Pancreas (tissue), 10 donors: Measurements from ENCODE around the gene CSH1. TPM values are rescaled to one million over a fixed set of nuclear protein-coding genes. Genes with fewer than 3 reads are reported as not detected.

Experiments
- ATAC-seq, 4 donors: fragments of 200-7000 bp; cut with Tn5 transposase; one replicate each; pipeline versions ENCODE4 v1.8.0 to v1.9.1; 2020; ENCODE audit warnings: mild to moderate bottlenecking in 4 of 4, moderate library complexity in 4 of 4
- DNase-seq, 6 donors: peaks; one replicate each; pipeline ENCODE4 v3.0.0-alpha.2; 2020
- FAIRE-seq: peaks from 2 replicates; lab custom pipeline; 2012; peaks lifted over from hg19 to GRCh38; lab: Jason Lieb, UNC
- H3K27ac ChIP-seq, 4 donors: fragments of 200-600 bp; sonication (generic); 1 replicate in 3 of 4; 2 replicates in 1 of 4; pipeline versions ENCODE4 v1.5.0 to v1.8.0; 2020
- H3K27me3 ChIP-seq, 4 donors: fragments of 200-600 bp; one replicate each; pipeline ENCODE4 v1.8.0; 2021
- H3K36me3 ChIP-seq, 3 donors: fragments of 200-600 bp; sonication (generic) in 1 of 3; one replicate each; pipeline versions ENCODE4 v1.5.0 to v1.8.0; 2020 to 2021
- H3K4me1 ChIP-seq, 3 donors: fragments of 200-600 bp; one replicate each; pipeline ENCODE4 v1.8.0; 2021
- H3K4me3 ChIP-seq, 4 donors: fragments of 200-600 bp; sonication (generic) in 2 of 4; one replicate each; pipeline versions ENCODE4 v1.5.0 to v1.8.0; 2020 to 2021
- H3K9me3 ChIP-seq, 4 donors: fragments of 200-600 bp; one replicate each; pipeline ENCODE4 v1.8.0; 2021
- WGBS, 2 donors: extraction: QIAGEN DNeasy Blood & Tissue Kit; methylation state at CpG; one replicate each; pipeline ENCODE4 v1.1.7; 2013; 5-methylcytosine and 5-hydroxymethylcytosine counted together
- intact Hi-C, 3 donors: fragments of 100-400 bp; cut with DNase I; formaldehyde crosslinking; loops; one replicate each; pipeline versions ENCODE4 v1.11.1 to v1.14.2; 2022
- polyA plus RNA-seq, 2 donors: library from polyadenylated mRNA; stranded (reverse); fragments of 200-250 nt; gene quantifications; one replicate each; pipeline ENCODE4 v1.2.3, GENCODE V29; 2013
- total RNA-seq, 6 donors: library from RNA; stranded (reverse); fragmentation: NEBNext Ultra II Directional in 4 of 6; extraction: Animal tissue kit (Norgen Biotek cat#: 25700) in 4 of 6; gene quantifications; one replicate each; pipeline versions ENCODE4 v1.2.1 to v1.2.4, GENCODE V29; 2021 to 2023
- TF ChIP-seq, protein P1 (sequence below), 4 donors: fragments of 200-600 bp; sonication (generic) in 3 of 4; IDR thresholded peaks; one replicate each; pipeline versions ENCODE4 v1.5.0 to v1.8.0; 2021; ENCODE audit warnings: antibody characterized with exemption in 4 of 4
- donor health status: healthy with polysubstance abuse.
- donor health status: DM: no; HTN: no; CAD: no; lungs with moderate emphysema.
- donor health status: DM: no; HTN: no; CAD: no.
- donor health status: control.
- donor health status: control.
- donor health status: Bipolar disorder and iron deficiency.
- donor health status: DM: yes; HTN: yes; CAD: no.
- donor health status: DM: no; HTN: no; CAD: no.
- donor health status: DM: no; HTN: no; CAD: no.
- donor health status: DM: yes; HTN: yes; CAD: no.

CSH1 gene
- total and polyA plus RNA-seq, 8 donors, result not detected

DNA sequence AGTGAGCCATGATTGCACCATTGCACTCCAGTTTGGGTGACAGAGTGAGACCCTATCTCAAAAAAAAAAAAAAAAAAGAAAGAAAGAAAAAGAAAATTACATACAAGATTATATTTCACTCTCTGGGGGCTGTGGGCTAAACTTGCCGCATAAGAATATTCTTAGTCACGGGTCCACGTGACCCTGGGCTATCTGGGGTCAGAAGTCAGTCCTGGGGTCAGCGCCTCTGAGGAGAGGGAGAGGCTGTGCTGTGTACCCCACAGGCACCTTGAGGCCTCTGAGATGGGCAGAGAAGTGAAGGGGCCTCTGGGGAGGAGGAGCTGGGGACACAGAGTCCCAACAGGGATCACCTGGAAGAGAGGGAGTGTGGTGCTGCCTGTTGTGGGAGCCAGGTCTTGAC lies 41.5 kb upstream of the CSH1 start:
- no peak overlapping the region for H3K4me3 ChIP-seq
- DNase-seq (peak in 2 of 6 donors; percentile 4 to 22), FAIRE-seq (no peak), ATAC-seq (no peak)
- no peaks in the 10 kb centered on the region for H3K27me3 ChIP-seq
- intact Hi-C loops, result no loop called here
- no peak overlapping the region for H3K27ac ChIP-seq
- no peaks in the 10 kb centered on the region for H3K9me3 ChIP-seq
- WGBS, 2 donors, result 91 to 95% methylated on average over 4 of the region's 4 CpGs
- no peaks in the 10 kb centered on the region for H3K36me3 ChIP-seq
- TF ChIP-seq, protein P1, sequence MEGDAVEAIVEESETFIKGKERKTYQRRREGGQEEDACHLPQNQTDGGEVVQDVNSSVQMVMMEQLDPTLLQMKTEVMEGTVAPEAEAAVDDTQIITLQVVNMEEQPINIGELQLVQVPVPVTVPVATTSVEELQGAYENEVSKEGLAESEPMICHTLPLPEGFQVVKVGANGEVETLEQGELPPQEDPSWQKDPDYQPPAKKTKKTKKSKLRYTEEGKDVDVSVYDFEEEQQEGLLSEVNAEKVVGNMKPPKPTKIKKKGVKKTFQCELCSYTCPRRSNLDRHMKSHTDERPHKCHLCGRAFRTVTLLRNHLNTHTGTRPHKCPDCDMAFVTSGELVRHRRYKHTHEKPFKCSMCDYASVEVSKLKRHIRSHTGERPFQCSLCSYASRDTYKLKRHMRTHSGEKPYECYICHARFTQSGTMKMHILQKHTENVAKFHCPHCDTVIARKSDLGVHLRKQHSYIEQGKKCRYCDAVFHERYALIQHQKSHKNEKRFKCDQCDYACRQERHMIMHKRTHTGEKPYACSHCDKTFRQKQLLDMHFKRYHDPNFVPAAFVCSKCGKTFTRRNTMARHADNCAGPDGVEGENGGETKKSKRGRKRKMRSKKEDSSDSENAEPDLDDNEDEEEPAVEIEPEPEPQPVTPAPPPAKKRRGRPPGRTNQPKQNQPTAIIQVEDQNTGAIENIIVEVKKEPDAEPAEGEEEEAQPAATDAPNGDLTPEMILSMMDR (IDR thresholded peaks at IDR 0.05), result no peak
- no peaks in the 10 kb centered on the region for H3K4me1 ChIP-seq

- no peak overlapping the region for H3K4me3 ChIP-seq
- H3K27ac ChIP-seq, result no peak overlapping the region
- DNase-seq (peak in 2 of 6 donors; percentile 2 to 20), ATAC-seq (no peak), FAIRE-seq (no peak)
- no peaks in the 10 kb centered on the region for H3K4me1 ChIP-seq
- H3K27me3 ChIP-seq, result no peaks in the 10 kb centered on the region
- H3K36me3 ChIP-seq, result no peaks in the 10 kb centered on the region
- TF ChIP-seq, protein P1 (IDR thresholded peaks at IDR 0.05), result no peak
- intact Hi-C loops, result no loop called here
- 83% methylated on average over 6 of the region's 6 CpGs for WGBS, 2 donors
- H3K9me3 ChIP-seq, result no peaks in the 10 kb centered on the region
These were observed 40.9 kb upstream of the CSH1 start for GRCh38 chr17:63937319-63937718.

- no peaks in the 10 kb centered on the region for H3K36me3 ChIP-seq
- H3K27ac ChIP-seq, result no peak overlapping the region
- FAIRE-seq (no peak), DNase-seq (peak in 2 of 6 donors; percentile 11 to 39), ATAC-seq (no peak)
- TF ChIP-seq, protein P1 (IDR thresholded peaks at IDR 0.05), result no peak
- WGBS, 2 donors, result 74 to 82% methylated on average over 21 of the region's 21 CpGs
- H3K9me3 ChIP-seq, result no peaks in the 10 kb centered on the region
- no peak overlapping the region for H3K4me3 ChIP-seq
- no peaks in the 10 kb centered on the region for H3K4me1 ChIP-seq
- no peaks in the 10 kb centered on the region for H3K27me3 ChIP-seq
- intact Hi-C loops, result no loop called here
These were observed 38.1 kb upstream of the CSH1 start for GRCh38 chr17:63934183-63935112.

- Histone ChIP-seq H3K4me3 (no peak overlapping the region), H3K36me3 (no peaks in the 10 kb centered on the region), H3K4me1 (no peaks in the 10 kb centered on the region), H3K9me3 (no peaks in the 10 kb centered on the region), H3K27ac (no peak overlapping the region), H3K27me3 (no peaks in the 10 kb centered on the region)
- 84% methylated on average over 8 of the region's 8 CpGs for WGBS, 2 donors
- DNase-seq, result peak in 1 of 6 donors; percentile 8
- ATAC-seq, result no peak
- intact Hi-C loops, result no loop called here
- TF ChIP-seq, protein P1 (IDR thresholded peaks at IDR 0.05), result no peak
- no peak for FAIRE-seq
These were observed 37.2 kb upstream of the CSH1 start for GRCh38 chr17:63933598-63933997.

GRCh38 chr17:63932721-63933120 lies 36.3 kb upstream of the CSH1 start:
- DNase-seq (peak in 1 of 6 donors; percentile 1), ATAC-seq (no peak), FAIRE-seq (no peak)
- Histone ChIP-seq H3K4me3 (no peak overlapping the region), H3K4me1 (no peaks in the 10 kb centered on the region), H3K27ac (no peak overlapping the region), H3K9me3 (no peaks in the 10 kb centered on the region), H3K36me3 (no peaks in the 10 kb centered on the region), H3K27me3 (no peaks in the 10 kb centered on the region)
- intact Hi-C loops, result no loop called here
- 90% methylated on average over 4 of the region's 4 CpGs for WGBS, 2 donors
- TF ChIP-seq, protein P1 (IDR thresholded peaks at IDR 0.05), result no peak
